GM19035 (cell line): ENCODE results near the gene RIPK3.
"Not testable (repeated sequence)": the region's sequence is repeated elsewhere in the genome, so short reads cannot be mapped to it uniquely, and the experiment has no call there.

ENCODE experiments used
- ATAC-seq: cut with Tn5 transposase; IDR thresholded peaks from one replicate; pipeline ENCODE4 v1.9.1; 2021; ENCODE audit not compliant: unreplicated experiment

RIPK3 gene

DNA sequence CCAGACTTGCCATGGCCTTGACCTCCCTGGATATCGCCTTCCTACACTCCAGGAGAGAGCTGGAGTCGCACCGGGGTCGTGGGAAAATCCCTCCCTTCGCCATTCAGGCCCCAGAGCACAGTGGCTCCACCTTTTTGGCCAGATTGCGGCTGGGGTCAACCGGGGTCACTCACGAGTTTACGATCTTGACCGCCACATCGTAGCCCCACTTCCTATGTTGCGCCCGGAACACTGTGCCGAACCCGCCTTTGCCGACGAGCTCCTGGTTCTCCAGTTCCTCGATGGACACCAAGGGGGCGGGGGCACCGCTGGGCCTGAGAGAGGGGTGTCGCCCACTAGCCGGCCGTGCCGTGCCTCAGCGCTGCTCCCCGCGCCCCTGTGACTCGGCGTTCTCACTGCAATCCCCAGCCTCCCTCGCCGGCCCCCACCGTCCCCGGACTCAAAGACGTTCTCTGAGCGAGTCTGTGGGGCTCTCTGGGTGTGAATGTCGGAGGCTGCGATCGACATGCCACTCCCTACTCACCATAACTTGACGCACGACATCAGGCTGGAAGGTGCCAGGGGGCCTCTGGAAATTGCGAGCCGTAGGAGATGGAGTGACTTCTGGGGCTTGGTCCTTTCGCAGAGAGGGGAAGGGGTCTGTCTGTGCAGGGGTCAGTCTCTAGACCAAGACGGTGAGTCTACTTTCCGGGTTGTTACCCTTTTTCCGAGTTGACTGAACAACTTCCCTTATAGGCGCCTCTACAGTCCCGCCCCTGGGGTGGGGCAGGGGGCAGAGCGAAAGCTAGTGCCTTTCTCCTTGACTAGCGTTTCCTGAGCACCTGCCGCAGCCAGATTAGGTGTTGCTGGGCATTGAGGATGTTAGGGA lies at the start of gene RIPK3:
TSS of gene RIPK3 (minus strand) at position 708 of the 868 bp plus-strand sequence. CDS start at position 543, 165 bp downstream.
- ATAC-seq: peak; percentile 90

DNA sequence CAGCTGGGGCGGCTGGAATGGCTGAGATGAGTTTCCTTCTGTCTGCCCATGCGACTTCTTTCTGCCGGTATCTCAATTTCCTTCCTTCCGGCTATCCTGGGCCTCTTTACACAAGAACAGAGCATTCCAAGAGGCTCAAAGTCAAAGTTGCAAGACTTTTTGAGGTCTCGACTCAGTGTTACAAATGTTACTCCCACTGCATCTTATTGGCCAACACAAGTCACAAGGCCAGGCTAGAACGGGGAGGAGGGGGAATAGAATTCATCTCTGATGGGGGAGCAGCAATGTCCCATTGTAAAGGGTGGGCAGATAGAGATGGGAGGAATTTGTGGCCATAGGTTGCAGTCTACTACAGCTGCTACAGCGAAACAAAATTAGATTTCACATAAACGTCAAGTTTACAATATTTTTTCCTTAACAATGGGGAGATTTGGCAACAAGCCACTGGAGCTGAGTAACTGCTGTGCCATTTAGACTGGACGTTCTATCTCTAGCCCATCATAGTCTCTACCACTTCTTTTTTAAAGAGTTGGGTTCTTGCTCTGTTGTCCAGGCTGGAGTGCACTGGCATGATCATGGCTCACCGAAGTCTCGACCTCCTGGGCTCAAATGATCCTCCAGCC lies 49.5 kb upstream of the RIPK3 start:
- ATAC-seq: no peak

DNA sequence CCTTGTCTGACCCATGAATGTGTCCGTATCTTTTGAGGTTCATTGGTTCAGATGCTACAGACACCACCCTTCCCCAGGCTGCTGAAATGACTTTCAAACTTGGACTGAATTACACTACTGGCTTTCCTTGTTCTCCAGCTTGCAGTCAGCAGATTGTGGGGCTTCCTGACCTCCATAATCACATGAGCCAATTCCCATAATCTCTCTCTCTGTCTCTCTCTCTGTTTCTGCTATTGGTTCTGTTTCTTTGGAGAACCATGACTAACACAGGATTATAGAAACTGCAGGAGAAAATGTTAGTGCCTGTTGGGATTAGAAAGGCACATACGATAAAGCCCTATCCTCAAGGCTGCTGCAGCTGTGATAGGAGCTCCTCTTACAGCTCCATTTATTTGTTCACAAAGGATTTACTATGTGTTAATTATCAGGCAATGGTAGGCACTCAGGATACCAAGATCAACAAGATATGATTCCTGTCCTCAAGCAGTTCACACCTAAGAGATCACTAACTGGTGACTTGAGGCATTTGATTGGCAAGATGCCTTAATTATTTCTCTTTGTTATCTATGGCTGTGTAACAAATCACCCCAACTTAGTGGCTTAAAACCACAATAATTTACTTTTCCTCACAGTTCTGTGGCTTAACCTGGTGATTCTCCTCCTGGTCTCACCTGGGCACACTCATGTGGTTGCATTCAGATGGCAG lies 48.8 kb upstream of the RIPK3 start:
- no peak for ATAC-seq

DNA sequence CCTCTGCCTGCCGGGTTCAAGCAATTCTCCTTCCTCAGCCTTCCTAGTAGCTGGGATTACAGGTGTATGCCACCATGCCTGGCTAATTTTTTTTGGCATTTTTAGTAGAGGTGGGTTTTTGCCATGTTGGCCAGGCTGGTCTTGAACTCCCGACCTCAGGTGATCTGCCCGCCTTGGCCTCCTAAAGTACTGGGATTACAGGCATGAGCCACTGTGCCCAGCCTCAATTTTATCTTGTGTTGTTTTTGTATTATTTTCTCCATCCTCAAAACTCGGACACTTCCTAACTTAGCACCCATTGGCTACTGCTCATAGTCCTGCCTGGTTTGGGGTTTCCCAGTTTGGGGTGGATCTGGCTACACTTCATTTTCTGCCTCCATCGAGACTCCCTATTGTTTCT lies 47.8 kb upstream of the RIPK3 start:
- not testable (repeated sequence) for ATAC-seq

DNA sequence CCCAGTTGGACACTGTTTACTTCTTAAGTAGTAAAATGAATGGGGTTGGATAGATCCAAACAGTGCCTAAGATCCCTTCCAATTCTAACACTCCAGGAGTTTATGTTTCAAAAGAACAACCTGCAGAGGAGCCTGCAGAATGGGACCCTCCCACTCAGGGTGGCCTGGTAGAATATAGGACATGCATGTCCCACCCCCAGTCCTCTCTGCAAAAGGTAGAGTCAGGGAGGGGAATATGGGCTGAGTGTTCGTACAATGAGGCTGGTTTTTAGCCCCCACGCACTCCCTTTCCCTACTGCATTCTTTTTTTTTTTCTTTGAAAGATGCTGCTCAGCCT lies 47.2 kb upstream of the RIPK3 start:
- ATAC-seq: no peak

DNA sequence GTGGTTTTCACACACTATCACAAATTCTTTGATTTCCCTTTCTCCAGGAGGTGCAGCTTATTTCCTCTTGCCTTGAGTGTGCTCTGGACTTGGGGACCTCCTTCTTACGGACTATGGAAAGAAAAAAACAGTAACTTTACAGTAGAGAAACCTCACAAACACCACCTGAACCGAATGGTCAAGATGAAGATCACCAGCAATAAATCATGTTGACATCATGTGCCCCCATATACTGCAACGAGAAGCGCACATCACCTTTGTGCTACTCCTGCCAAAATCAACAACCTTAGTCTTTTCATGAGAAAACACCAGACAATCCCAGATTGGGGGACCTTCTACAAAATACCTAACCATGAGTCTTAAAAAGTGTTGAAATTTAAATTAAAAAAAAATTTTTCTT lies 45.7 kb upstream of the RIPK3 start:
- no peak for ATAC-seq

DNA sequence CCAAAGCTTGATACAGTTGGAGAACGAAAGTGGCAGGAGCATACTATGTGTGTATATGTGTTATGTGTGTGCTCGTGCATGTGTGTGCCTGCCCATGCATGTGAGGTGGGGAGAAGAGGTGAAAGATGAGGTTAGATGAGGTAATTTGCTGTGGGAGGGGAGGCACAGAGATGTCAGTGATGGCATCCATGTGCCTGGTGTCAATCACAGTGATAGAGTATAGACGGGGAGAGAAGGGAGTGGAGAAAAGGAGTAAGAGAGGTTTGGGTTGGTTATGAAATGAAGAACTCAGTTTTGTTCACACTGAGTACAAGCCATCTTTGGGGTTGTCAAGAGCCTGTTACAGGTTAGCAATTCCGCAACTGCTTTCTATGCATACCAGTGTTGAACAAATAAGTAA lies 44.4 kb upstream of the RIPK3 start:
- no peak for ATAC-seq

DNA sequence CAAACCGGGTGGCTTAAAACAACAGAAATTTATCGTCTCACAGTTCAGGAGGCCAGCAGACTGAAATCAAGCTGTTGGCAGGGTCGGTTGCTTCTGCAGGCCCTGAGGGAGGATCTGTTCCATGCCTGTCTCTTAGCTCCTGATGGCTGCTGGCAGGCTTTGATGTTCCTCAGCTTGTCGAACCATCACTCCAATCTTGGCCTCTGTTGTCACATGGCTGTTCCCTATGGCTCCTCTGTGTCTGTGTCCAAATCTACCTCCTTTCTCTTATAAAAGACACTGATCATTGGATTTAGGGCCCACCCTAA lies 42.2 kb upstream of the RIPK3 start:
- no peak for ATAC-seq

DNA sequence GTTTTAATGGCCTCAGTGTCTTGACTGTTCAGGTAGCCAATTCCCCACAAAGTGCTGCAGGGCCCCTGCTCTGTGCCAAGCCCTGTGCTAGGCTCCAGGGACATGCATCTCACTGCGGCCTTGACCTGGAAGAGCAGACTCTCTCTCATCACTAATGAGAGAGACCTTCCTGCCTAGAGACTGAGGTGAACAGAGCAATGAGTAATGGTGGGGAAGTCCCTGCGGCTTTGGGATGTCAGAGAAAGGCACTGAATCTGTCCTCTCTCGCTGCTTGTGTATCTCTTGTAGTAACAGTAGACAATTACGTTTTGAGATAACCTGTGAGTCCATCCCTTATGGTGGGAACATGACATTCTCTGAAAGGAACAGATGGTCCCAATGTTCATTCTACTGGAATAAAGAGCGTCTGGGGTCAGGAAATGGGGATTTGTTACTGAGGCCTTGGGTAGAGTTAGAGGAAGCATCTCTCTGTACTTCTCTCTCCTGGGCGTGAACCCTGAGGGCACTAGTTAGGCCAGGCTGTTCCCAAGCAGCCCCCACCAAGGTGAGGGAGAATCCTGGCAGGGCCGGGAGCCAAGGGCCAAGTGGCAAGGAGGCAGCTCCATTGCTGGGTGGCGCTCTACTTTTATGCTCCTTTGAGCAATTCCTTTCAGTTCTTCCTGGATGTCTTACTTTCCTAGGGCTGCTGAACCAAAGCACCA lies 41.7 kb upstream of the RIPK3 start:
- no peak for ATAC-seq

DNA sequence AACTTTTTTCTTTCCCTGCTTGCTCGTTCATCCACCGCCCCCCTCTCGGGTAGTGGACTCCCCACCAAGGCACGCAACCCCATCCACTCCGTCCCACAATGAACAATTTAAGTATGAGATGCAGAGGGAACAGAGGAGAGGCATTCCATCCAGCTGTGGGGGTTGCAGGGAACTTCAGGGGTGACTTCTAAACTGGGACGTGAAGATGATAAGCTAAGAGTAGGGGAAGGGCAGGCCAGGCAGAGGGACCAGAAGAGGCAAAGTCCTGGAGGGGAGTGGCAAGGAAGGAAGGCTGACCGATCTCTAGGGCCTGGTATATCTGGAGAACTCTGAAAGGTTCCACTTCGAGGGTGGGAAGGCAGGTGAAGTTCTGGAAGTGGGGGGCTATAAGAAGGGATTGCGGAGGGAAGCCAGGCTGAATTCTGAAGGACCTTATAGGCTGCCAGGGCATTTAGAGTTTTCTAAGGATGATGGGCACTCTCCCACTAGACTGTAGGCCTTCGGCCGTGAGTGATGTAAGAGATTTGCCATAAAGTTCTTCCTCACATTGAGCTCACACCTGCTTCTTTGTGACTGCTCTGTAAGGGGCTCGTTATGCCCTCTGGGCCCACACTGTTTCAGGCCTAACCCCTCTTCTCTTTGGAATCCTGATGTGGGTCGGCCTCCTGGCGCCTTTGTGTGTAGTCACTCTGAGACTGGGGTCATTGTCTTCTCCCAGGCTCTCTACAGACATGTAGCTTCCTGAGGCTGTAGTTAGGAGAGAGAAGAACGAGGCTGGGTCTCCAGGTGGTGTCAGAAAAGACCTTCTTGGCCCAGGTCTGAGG lies 40.3 kb upstream of the RIPK3 start:
- ATAC-seq: no peak

DNA sequence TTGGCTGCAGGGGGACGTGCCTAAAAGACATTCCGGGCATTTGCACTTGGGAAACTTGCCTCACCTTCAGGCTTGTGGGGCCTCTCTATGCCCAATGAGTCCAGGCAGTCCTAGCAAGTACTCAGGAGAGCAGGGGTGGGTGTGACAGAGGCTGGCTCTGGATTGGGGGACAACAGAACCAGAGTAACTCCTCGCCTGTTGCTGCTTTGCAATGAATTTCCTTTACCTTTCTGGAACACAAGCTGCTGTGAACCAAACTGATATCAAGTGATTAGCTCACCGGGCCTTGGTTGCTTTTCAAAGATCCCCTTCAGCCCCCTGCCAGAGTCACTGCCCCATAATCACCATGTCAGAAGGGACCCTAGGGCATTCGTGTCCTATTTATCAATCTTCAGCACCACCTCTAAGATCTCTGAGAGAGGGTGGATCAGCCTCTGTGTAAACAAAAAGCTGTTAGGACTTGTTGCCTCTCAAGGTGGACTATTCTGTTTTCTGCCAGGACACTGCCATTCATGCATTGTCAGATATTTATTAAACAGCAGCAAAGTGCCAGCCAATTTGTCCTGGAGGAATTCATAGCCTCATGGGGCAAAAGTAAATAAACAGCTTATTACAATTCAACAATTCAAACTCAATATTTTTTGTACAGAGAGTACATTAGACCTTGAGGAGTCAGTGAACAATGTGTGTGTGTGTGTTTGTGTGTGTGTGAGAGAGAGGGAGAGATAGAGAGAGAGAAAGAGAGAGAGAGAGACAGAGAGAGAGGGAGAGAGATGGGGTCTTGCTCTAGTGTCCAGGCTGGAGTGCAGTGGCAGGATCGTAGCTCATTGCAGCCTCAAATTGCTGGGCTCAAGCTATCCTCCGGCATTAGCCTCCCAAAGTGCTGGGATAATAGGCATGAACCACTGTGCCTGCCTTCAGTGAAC lies 39.5 kb upstream of the RIPK3 start:
- ATAC-seq: no peak

DNA sequence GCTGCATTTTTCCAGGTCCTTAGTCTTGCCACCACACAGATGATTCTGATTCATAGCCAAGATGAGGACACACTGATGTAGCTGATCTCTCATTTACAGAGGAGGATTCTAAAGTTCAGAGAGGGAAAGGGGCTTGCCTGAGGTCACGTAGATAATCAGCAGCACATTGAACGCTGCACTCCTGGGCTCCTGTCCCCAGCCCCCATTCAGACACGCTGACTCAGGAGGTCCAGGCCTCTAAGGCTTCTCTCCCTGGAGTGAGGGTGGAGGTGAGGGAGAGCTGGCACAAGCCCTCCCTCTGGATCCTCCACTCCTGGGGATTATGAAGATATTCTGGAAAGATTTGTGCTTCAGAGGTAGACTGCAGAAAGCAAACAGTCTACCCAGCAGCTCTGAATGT lies 38.5 kb upstream of the RIPK3 start:
- no peak for ATAC-seq

DNA sequence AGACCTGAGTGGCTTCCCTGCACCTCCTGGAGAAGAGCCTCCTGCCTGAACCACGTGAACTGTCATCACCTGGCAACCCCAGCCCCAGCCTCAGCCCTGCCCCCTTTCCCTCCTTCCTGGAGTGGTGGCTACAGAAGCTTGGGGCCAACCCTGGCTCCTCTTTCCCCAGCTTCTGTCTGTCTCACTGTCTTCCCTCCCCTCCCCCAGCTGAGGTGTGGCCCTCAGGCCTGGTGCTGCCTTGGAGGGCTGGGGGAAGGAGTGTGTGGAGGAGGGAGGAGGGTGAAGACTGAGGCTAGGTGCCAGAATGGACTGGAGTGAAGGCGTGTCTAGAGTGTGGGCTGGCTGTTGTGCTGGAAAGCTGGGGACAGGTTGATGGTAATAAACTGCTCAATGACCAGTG lies 37.9 kb upstream of the RIPK3 start:
- ATAC-seq: no peak

DNA sequence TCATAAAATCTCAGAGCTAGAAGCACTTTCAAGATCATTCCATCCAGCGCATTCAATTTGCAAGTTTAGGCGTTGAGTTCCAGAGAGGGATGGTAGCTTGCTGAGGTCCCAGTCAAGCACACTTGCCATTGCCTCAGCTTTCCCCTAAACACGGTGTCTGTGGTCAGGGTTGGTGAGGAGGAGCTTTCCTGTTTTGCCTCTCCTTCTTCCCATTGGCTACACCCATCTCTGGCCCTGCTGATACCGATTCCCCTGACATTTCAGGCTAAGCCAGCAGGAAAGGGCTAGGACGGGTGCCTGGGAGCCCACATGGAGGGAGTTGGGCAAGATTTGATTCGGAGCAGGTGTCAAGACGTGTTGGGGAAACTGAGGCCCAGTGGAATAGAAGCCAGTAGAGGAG lies 37.3 kb upstream of the RIPK3 start:
- no peak for ATAC-seq

DNA sequence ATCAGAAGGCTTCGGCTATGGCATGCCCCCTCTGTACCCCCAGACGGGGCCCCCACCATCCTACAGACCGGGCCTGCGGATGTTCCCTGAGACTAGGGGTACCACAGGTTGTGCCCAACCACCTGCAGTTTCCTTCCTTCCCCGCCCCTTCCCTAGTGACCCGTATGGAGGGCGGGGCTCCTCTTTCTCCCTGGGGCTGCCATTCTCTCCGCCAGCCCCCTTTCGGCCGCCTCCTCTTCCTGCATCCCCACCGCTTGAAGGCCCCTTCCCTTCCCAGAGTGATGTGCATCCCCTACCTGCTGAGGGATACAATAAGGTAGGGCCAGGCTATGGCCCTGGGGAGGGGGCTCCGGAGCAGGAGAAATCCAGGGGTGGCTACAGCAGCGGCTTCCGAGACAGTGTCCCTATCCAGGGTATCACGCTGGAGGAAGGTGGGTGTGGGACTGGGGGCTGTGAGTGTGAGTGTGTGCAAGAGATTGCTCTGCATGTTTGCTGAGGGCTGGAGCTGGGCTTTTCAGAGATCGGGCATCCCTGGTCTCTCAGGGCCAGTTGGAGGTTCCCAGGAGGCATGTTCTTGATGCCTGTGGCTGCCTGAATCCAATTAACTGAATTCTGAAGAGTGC lies 36.8 kb upstream of the RIPK3 start:
- ATAC-seq: no peak

DNA sequence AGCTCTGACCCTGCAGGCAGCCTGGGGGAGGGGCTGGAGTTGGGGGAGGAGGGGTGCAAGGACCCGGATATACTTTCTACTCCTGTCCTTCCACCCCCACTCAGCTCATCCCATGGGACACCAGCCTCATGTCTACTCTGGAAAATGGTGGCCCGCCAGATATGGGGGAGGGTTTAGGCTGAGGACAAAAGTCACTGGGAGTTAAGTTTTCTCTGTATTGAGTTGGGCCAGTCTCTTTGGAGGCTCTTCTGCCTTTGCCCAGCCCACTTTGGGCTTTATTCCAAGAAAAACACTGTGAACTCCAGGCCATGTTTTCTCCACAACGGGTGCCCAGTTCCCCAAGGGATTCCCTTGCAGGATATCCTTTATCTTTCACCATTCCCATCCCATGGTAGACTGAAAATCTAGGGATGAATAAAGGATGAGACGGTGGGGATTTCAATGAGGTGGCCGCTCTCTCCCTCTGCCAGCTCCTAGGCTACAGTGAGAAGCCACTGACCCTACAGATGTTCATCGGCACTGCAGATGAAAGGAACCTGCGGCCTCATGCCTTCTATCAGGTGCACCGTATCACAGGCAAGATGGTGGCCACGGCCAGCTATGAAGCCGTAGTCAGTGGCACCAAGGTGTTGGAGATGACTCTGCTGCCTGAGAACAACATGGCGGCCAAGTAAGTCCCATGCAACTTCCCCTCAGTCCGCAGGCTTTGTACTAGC lies 33.1 kb upstream of the RIPK3 start:
- no peak for ATAC-seq

DNA sequence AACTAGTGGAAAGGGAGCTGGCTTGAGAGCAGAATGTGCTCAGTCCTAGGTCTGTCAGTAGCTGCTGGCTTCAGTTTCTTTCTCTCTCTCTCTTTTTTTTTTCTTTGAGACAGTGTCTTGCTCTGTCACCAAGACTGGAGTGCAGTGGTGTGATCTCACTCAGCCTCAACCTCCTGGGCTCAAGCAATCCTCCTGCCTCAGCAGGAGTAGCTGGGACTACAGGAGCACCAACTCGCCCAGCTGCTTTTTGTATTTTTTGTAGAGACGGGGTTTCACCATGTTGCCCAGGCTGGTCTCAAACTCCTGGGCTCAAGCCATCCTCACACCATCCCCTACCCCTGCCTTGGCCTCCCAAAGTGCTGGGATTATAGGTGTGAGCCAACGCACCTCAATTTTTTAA lies 31.8 kb upstream of the RIPK3 start:
- ATAC-seq: not testable (repeated sequence)

DNA sequence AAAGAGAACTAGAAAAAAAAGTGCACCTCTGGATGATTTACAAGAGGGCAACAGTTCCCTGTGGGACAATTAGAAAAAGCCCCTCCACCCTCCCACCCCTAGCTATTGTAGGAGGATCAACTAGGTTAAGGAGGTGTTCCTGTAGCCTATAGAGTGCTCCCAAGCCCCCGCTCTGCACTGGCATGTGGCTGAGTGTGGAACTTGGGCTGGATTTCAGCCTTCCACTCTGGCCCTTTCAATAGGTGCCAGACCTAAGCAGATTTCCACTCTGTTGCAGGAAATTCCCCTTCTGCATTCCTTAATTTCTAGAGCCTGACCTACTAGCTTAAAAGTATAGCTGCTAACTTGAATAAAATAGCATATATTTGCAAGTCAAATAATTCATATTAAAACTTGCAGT lies 31.0 kb upstream of the RIPK3 start:
- ATAC-seq: no peak
